Measurements from ENCODE around the gene LRIF1. TPM values are rescaled to one million over a fixed set of nuclear protein-coding genes. Genes with fewer than 3 reads are reported as not detected.

The LRIF1 gene
- total RNA-seq, 1 donor from 2014 or later = 20.8 TPM

- FAIRE-seq = no peak
- no peak for DNase-seq (ENCODE audit: low spot score in 2 of 2)
Observed at GRCh38 chr1:110898734-110899457, 64.8 kb downstream of the LRIF1 start.

GRCh38 chr1:110897681-110898080 lies 66.0 kb downstream of the LRIF1 start:
- DNase-seq (ENCODE audit: low spot score in 2 of 2) (no peak), FAIRE-seq (no peak)

Other genes starting within 250 kb of the LRIF1 start
- gene CD53, start 90.8 kb downstream of the LRIF1 start, total RNA-seq = 9.8 TPM
- 42.0 TPM for gene DRAM2, start 176.2 kb upstream of the LRIF1 start, total RNA-seq
- 47.7 TPM for gene CEPT1, start 176.3 kb upstream of the LRIF1 start, total RNA-seq
- 1.2 TPM for gene DENND2D, start 236.7 kb upstream of the LRIF1 start, total RNA-seq

Measured in frontal cortex (tissue), 4 donors.